ENCODE data around the gene TMIE.

Gene TMIE

GRCh38 chr3:46681387-46681786 lies 19.8 kb upstream of the TMIE start:
- no peak for DNase-seq (ENCODE audit: extremely low read depth, low read depth)
- no peak for TF ChIP-seq CTCF (IDR thresholded peaks at IDR 0.05; ENCODE audit: low read depth, low read length)

DNA sequence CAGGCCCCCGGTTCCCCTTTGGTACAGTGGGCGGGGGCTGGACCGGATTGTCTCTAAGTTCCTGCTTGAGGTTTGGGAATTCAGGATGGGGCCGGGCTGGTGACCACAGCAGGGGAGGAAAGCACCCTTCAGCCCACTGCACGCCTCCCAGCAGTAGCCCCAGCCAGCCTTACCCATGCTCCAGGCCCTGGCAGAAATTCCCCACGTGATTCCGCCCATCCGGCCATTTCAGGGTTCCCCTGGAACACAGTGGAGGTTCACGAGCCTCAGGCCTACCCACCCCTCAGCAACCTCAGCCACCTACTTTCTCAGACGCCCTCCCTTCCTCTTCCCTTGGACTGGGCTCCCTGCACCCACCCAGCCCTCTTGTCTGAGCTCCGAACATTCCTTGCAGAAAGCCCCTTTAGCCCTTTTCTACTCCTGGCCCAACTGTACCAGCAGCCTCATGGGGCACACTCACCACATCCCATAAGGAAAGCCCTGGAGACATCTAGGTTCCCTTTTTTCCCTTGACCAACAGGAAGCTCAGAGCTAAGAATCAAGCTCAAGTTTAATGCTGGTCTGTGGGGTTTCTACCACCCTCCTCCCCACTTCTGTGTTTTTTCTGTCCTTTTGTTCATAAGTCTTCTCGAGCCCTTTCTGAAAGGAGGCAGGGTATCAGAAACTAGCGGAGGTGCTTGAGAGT lies 19.2 kb upstream of the TMIE start:
- no peak for TF ChIP-seq CTCF (IDR thresholded peaks at IDR 0.05; ENCODE audit: low read depth, low read length)

GRCh38 chr3:46682974-46683373 lies 18.2 kb upstream of the TMIE start:
- no peak for DNase-seq (ENCODE audit: extremely low read depth, low read depth)
- TF ChIP-seq CTCF (IDR thresholded peaks at IDR 0.05; ENCODE audit: low read depth, low read length) = no peak

More for the DNA sequence above, 19.2 kb upstream of the TMIE start:
- DNase-seq (ENCODE audit: extremely low read depth, low read depth) = no peak

DNA sequence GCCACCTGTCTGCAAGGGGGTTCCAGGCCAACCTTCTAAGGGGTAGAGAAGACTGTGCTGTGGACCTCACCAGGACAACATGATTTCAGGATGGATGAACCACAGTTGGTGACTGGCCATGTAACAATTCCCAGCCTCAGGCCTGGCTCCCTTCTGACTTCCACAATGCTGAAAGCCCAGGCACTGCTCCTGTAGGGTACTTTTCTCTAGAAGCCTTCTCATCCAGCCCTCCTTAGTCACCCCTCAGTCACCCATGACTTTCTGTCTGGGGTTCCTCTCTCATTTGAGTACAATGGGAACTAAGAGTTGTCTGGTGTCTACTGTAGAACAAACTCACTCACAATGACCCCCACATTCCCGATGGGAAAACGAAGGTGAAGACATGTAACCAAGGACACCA lies 16.3 kb upstream of the TMIE start:
- no peak for DNase-seq (ENCODE audit: extremely low read depth, low read depth)
- TF ChIP-seq CTCF (IDR thresholded peaks at IDR 0.05; ENCODE audit: low read depth, low read length) = no peak

- TF ChIP-seq CTCF (IDR thresholded peaks at IDR 0.05; ENCODE audit: low read depth, low read length) = no peak
Measured at GRCh38 chr3:46685446-46685845, 15.7 kb upstream of the TMIE start.

GRCh38 chr3:46690798-46691197 lies 10.4 kb upstream of the TMIE start:
- no peak for DNase-seq (ENCODE audit: extremely low read depth, low read depth)

More at GRCh38 chr3:46685446-46685845, 15.7 kb upstream of the TMIE start:
- DNase-seq (ENCODE audit: extremely low read depth, low read depth) = no peak

More at GRCh38 chr3:46690798-46691197, 10.4 kb upstream of the TMIE start:
- no peak for TF ChIP-seq CTCF (IDR thresholded peaks at IDR 0.05; ENCODE audit: low read depth, low read length)

Data from AG09319 (cell line).